SK-N-DZ (cell line): ENCODE data around the gene DDX60.

Experiments
- DNase-seq: peaks from one replicate; pipeline ENCODE4 v3.0.0-alpha.2; 2015; ENCODE audit warnings: low spot score

DDX60 gene

GRCh38 chr4:168208957-168209614 is 109.5 kb downstream of the DDX60 start:
- no peak for DNase-seq

GRCh38 chr4:168203233-168203911 is 115.2 kb downstream of the DDX60 start:
- DNase-seq, result no peak

- no peak for DNase-seq
These were observed 117.9 kb downstream of the DDX60 start for GRCh38 chr4:168200685-168201084.

GRCh38 chr4:168199260-168199957 is 119.1 kb downstream of the DDX60 start:
- DNase-seq, result no peak

- no peak for DNase-seq
These were observed 120.6 kb downstream of the DDX60 start for GRCh38 chr4:168197926-168198325.

GRCh38 chr4:168188754-168189153 is 129.8 kb downstream of the DDX60 start:
- DNase-seq, result no peak

GRCh38 chr4:168183717-168184571 is 134.6 kb downstream of the DDX60 start:
- DNase-seq, result peak; percentile 9

- no peak for DNase-seq
These were observed 140.9 kb downstream of the DDX60 start for GRCh38 chr4:168177546-168178149.

GRCh38 chr4:168174308-168174707 is 144.2 kb downstream of the DDX60 start:
- DNase-seq, result no peak

GRCh38 chr4:168167714-168168284 is 150.8 kb downstream of the DDX60 start:
- no peak for DNase-seq
